ENCODE results near the gene RBFOX2. TPM values are rescaled to one million over a fixed set of nuclear protein-coding genes. Genes with fewer than 3 reads are reported as not detected.

The RBFOX2 gene
- total and polyA plus RNA-seq, 2 of the 8 experiments (the other 6 are each of a cell fraction or from before 2014, with no cell fraction given), result 121 to 122 TPM

DNA sequence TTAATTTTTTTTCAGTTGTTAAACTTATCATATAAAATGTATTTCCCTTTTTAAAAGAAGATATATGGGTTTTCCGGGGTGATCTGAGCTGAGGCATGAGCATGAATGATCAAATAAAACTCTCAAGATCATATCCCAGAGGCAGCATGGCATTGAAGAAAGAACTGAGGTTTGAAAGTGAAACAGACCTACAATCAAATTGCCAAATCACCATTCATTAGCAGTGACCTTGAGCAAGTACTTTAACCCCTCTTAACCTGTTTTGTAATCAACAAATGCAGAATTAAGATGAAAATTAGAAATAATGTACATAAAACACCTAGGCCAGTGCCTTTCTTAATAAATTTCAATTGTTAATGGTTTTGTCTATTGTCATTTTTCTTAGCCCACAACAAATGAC lies 116.0 kb downstream of the RBFOX2 start:
- Histone ChIP-seq H3K4me1 (replicated peaks in 1 of 4; ENCODE audit: control insufficient read depth in 3 of 4, insufficient read depth in 4 of 4, low read length in 3 of 4) (peaks cover 4 to 20% (median 17%) of the 10 kb centered on the region in 4 experiments; a peak in 6 of 7 replicates), H3K9me3 (ENCODE audit: insufficient read depth in 2 of 2, low read depth in 1 of 2, low read length in 1 of 2) (no peaks in the 10 kb centered on the region), H3K79me2 (ENCODE audit: control insufficient read depth in 1 of 2, insufficient read depth in 2 of 2, low read length in 2 of 2) (peaks cover 0 to 75% of the 10 kb centered on the region in 2 experiments; a peak in 3 of 4 replicates), H3K18ac (ENCODE audit: extremely low read depth, low read length) (no peak overlapping the region), H3K36me3 (ENCODE audit: control insufficient read depth in 2 of 4, insufficient read depth in 4 of 4, low read length in 3 of 4) (no peaks in the 10 kb centered on the region), H4K20me1 (replicated peaks in 1 of 2; ENCODE audit: control insufficient read depth in 1 of 2, insufficient read depth in 2 of 2, low read length in 2 of 2) (peaks cover 0 to 15% of the 10 kb centered on the region in 2 experiments), H2BK20ac (ENCODE audit: low read length) (no peak overlapping the region), H2BK12ac (ENCODE audit: low read depth, low read length) (no peak overlapping the region), H3K9ac (replicated peaks in 1 of 4; ENCODE audit: extremely low read depth in 1 of 4, low read depth in 3 of 4, low read length in 3 of 4) (no peak overlapping the region), H3K14ac (ENCODE audit: insufficient read length) (no peak overlapping the region), H3K56ac (replicated peaks; ENCODE audit: insufficient read length, low read depth, low read length) (no peak overlapping the region), H3K27ac (ENCODE audit: low read depth, low read length) (no peak overlapping the region), H2AK5ac (ENCODE audit: low read depth, low read length) (no peak overlapping the region), H3K79me1 (ENCODE audit: low read depth, low read length) (peaks cover 4% of the 10 kb centered on the region; the same call in 1 of the 2 replicates), H2BK5ac (ENCODE audit: low read depth, low read length) (no peak overlapping the region), H3K4me2 (ENCODE audit: insufficient read depth in 1 of 2, low read depth in 2 of 2, low read length in 2 of 2) (no peak overlapping the region), H3K4me3 (ENCODE audit: extremely low read depth in 1 of 4, insufficient read depth in 2 of 4, low read depth in 3 of 4, low read length in 4 of 4) (no peak overlapping the region), H2AFZ (ENCODE audit: low read length) (no peak overlapping the region), H3K23ac (ENCODE audit: insufficient read length) (no peak overlapping the region), H4K5ac (ENCODE audit: insufficient read length, low read depth, low read length) (no peak overlapping the region), H4K8ac (ENCODE audit: extremely low read depth, insufficient read depth, low read length) (no peak overlapping the region), H4K91ac (replicated peaks; ENCODE audit: insufficient read length, low read length) (no peak overlapping the region), H3K27me3 (replicated peaks in 1 of 4; ENCODE audit: control insufficient read depth in 3 of 4, extremely low read depth in 1 of 4, insufficient read depth in 3 of 4, low read length in 3 of 4) (no peaks in the 10 kb centered on the region), H3K23me2 (ENCODE audit: low read depth, low read length) (0 out of 2 replicates have a peak, but pooled peaks cover 3% of the 10 kb centered on the region), H2BK15ac (ENCODE audit: low read length) (no peak overlapping the region), H3K4ac (replicated peaks; ENCODE audit: insufficient read length, low read depth, low read length) (no peak overlapping the region), H2BK120ac (replicated peaks; ENCODE audit: low read depth, low read length) (no peak overlapping the region)
- WGBS, 2 experiments (ENCODE audit: extremely low coverage in 1 of 2, insufficient coverage in 1 of 2, insufficient read length in 1 of 2, insufficient replicate concordance in 2 of 2, low coverage in 1 of 2, low lambda C conversion rate in 2 of 2, missing lambda C conversion rate in 1 of 2), result 77% methylated on average over 1 of the region's 1 CpG; no CpG with 5 or more reads in 1 of the 2 experiments
- POLR2A ChIA-PET (ENCODE audit: partially characterized antibody), result no interaction called here
- CTCF ChIA-PET (ENCODE audit: partially characterized antibody), result interaction anchor here (0.9 to 1.0 kb wide), 2 partner anchors 38 to 133 kb away, joined by 3 read pairs; no protein-coding TSS in a partner anchor
- TF ChIP-seq, protein P1, sequence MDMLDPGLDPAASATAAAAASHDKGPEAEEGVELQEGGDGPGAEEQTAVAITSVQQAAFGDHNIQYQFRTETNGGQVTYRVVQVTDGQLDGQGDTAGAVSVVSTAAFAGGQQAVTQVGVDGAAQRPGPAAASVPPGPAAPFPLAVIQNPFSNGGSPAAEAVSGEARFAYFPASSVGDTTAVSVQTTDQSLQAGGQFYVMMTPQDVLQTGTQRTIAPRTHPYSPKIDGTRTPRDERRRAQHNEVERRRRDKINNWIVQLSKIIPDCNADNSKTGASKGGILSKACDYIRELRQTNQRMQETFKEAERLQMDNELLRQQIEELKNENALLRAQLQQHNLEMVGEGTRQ (IDR thresholded peaks at IDR 0.05; ENCODE audit: low read length), result no peak
- TF ChIP-seq TAF7 (optimal IDR thresholded peaks at IDR 0.05; ENCODE audit: borderline replicate concordance, low read depth, low read length), result no peak
- TF ChIP-seq BCL11A (IDR thresholded peaks at IDR 0.05; ENCODE audit: low read depth in 2 of 2, low read length in 2 of 2), result no peak
- TF ChIP-seq RAD21 (IDR thresholded peaks at IDR 0.05 in 1 of 2, conservative IDR thresholded peaks at IDR 0.05 in 1 of 2; ENCODE audit: low read depth in 2 of 2, low read length in 2 of 2), result no peak
- no peak for TF ChIP-seq CBX5 (IDR thresholded peaks at IDR 0.05; ENCODE audit: low read depth, low read length)
- TF ChIP-seq, protein P2, sequence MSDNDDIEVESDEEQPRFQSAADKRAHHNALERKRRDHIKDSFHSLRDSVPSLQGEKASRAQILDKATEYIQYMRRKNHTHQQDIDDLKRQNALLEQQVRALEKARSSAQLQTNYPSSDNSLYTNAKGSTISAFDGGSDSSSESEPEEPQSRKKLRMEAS (IDR thresholded peaks at IDR 0.05), result no peak
- no peak for TF ChIP-seq FOSL1 (IDR thresholded peaks at IDR 0.05; ENCODE audit: insufficient read depth, low read depth, low read length)
- TF ChIP-seq BRCA1 (IDR thresholded peaks at IDR 0.05; ENCODE audit: low read depth, low read length), result no peak
- TF ChIP-seq JUN (IDR thresholded peaks at IDR 0.05; ENCODE audit: low read depth, low read length), result no peak
- no peak for TF ChIP-seq JUND (IDR thresholded peaks at IDR 0.05; ENCODE audit: low read length)
- no peak for TF ChIP-seq CHD2 (IDR thresholded peaks at IDR 0.05; ENCODE audit: low read length)
- FAIRE-seq (no peak), DNase-seq (ENCODE audit: low read depth in 1 of 2, low spot score in 2 of 2) (no peak)

Measured in H1 (cell line).